ENCODE measurements around the gene MYO7A.

The MYO7A gene

GRCh38 chr11:77142091-77142975 lies 14.3 kb downstream of the MYO7A start:
- no peaks in the 10 kb centered on the region for H3K27me3 ChIP-seq (ENCODE audit: control insufficient read depth, insufficient read depth, low read length)
- TF ChIP-seq, protein P1, sequence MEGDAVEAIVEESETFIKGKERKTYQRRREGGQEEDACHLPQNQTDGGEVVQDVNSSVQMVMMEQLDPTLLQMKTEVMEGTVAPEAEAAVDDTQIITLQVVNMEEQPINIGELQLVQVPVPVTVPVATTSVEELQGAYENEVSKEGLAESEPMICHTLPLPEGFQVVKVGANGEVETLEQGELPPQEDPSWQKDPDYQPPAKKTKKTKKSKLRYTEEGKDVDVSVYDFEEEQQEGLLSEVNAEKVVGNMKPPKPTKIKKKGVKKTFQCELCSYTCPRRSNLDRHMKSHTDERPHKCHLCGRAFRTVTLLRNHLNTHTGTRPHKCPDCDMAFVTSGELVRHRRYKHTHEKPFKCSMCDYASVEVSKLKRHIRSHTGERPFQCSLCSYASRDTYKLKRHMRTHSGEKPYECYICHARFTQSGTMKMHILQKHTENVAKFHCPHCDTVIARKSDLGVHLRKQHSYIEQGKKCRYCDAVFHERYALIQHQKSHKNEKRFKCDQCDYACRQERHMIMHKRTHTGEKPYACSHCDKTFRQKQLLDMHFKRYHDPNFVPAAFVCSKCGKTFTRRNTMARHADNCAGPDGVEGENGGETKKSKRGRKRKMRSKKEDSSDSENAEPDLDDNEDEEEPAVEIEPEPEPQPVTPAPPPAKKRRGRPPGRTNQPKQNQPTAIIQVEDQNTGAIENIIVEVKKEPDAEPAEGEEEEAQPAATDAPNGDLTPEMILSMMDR (IDR thresholded peaks at IDR 0.05): no peak
- no peak overlapping the region for H3K4me3 ChIP-seq (ENCODE audit: low read depth, low read length)
- H3K9me3 ChIP-seq (ENCODE audit: control insufficient read depth, low read length): no peaks in the 10 kb centered on the region
- no peak overlapping the region for H3K27ac ChIP-seq
- no peaks in the 10 kb centered on the region for H3K79me2 ChIP-seq
- no peak overlapping the region for H2AFZ ChIP-seq
- no peaks in the 10 kb centered on the region for H3K4me1 ChIP-seq
- H3K36me3 ChIP-seq (ENCODE audit: control insufficient read depth, insufficient read depth, low read length): no peaks in the 10 kb centered on the region
- H3K4me2 ChIP-seq (ENCODE audit: low read length): no peak overlapping the region
- H3K9ac ChIP-seq: no peak overlapping the region

- TF ChIP-seq, protein P1 (IDR thresholded peaks at IDR 0.05): no peak
- Histone ChIP-seq H3K4me3 (ENCODE audit: low read depth, low read length) (no peak overlapping the region), H2AFZ (no peak overlapping the region), H3K9ac (no peak overlapping the region), H3K79me2 (no peaks in the 10 kb centered on the region), H3K27me3 (ENCODE audit: control insufficient read depth, insufficient read depth, low read length) (no peaks in the 10 kb centered on the region), H3K4me1 (no peaks in the 10 kb centered on the region), H3K9me3 (ENCODE audit: control insufficient read depth, low read length) (no peaks in the 10 kb centered on the region), H3K27ac (no peak overlapping the region), H3K4me2 (ENCODE audit: low read length) (no peak overlapping the region), H3K36me3 (ENCODE audit: control insufficient read depth, insufficient read depth, low read length) (no peaks in the 10 kb centered on the region)
Measured at GRCh38 chr11:77143405-77144020, 15.5 kb downstream of the MYO7A start.

- Histone ChIP-seq H3K4me3 (ENCODE audit: low read depth, low read length) (no peak overlapping the region), H3K9me3 (ENCODE audit: control insufficient read depth, low read length) (no peaks in the 10 kb centered on the region), H3K36me3 (ENCODE audit: control insufficient read depth, insufficient read depth, low read length) (no peaks in the 10 kb centered on the region), H3K27ac (no peak overlapping the region), H3K4me1 (no peaks in the 10 kb centered on the region), H3K79me2 (no peaks in the 10 kb centered on the region), H3K27me3 (ENCODE audit: control insufficient read depth, insufficient read depth, low read length) (no peaks in the 10 kb centered on the region), H3K4me2 (ENCODE audit: low read length) (no peak overlapping the region), H2AFZ (no peak overlapping the region), H3K9ac (no peak overlapping the region)
- TF ChIP-seq, protein P1 (IDR thresholded peaks at IDR 0.05): no peak
Measured at GRCh38 chr11:77144196-77144856, 16.3 kb downstream of the MYO7A start.

DNA sequence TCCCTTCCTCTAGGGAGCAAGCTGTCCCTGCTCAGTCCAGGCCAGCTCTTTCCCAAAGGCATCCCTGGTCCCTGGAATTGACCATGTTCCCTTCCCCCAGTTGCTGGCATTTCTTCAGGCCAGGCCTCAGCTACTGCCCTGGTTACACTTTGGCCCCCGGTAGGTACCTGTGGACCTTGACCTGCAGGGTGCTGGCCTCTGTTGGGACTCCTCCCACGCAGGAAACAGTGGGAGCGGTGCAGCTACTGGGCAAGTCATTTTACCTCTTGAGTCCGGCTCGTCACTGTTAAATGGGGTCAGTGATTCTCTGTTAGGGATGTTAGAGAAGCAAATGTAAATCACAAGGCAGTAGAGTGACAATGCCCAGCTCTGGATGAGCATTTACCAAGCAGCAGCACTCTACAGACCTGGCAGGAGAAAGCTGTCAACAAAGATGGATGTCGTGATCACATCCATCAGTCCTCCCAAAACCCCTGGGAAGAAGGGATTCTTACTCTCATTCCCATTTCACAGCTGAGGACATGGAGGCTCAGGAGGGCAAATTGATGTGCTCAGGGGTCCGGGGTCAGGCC lies 16.9 kb downstream of the MYO7A start:
- Histone ChIP-seq H3K27me3 (ENCODE audit: control insufficient read depth, insufficient read depth, low read length) (no peaks in the 10 kb centered on the region), H3K4me2 (ENCODE audit: low read length) (no peak overlapping the region), H3K27ac (no peak overlapping the region), H3K4me1 (no peaks in the 10 kb centered on the region), H3K36me3 (ENCODE audit: control insufficient read depth, insufficient read depth, low read length) (no peaks in the 10 kb centered on the region), H3K79me2 (no peaks in the 10 kb centered on the region), H3K4me3 (ENCODE audit: low read depth, low read length) (no peak overlapping the region), H3K9ac (no peak overlapping the region), H2AFZ (no peak overlapping the region), H3K9me3 (ENCODE audit: control insufficient read depth, low read length) (no peaks in the 10 kb centered on the region)
- TF ChIP-seq, protein P1 (IDR thresholded peaks at IDR 0.05): no peak

All from parathyroid adenoma (tissue), 2 donors.